DOHH2 (cell line): Measurements from ENCODE around the gene PARP9.

Experiments used
- EZH2phosphoT487 ChIP-seq: fragments of 200-600 bp; sonication (generic); IDR thresholded peaks from 2 replicates; pipeline ENCODE4 v1.6.1; 2017; ENCODE audit warnings: borderline replicate concordance, mild to moderate bottlenecking, antibody characterized with exemption, low read length, moderate library complexity, mixed read lengths
- TF ChIP-seq, protein P1 (sequence below): fragments of 200-600 bp; sonication (generic); IDR thresholded peaks from one replicate; pipeline ENCODE4 v1.5.1; 2014; ENCODE audit warnings: antibody characterized with exemption, mild to moderate bottlenecking, low read depth, low read length; ENCODE audit not compliant: poor library complexity, severe bottlenecking

DNA sequence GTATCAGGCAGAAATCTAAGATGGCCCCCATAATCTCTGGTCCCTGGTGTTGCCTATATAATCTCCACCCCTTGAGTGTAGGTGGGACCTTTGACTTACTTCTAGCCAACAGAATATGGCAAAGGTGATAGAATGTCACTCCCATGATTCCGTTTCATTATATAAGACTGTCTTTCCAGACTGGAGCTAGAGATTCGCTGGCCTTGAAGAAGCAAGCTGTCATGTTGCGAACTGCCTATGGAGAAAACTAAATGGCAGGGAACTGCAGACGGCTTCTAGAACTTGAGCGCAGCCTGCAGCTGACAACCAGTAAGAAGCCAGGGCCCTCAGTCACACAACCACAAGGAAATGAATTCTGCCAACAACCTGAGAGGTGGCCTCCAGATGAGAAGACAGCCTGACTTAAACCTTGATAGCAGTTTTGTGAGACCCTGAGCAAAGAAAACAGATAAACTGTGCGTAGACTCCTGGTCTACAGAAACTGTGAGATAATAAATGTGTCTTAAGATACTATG lies 47.2 kb downstream of the PARP9 start:
- TF ChIP-seq, protein P1, sequence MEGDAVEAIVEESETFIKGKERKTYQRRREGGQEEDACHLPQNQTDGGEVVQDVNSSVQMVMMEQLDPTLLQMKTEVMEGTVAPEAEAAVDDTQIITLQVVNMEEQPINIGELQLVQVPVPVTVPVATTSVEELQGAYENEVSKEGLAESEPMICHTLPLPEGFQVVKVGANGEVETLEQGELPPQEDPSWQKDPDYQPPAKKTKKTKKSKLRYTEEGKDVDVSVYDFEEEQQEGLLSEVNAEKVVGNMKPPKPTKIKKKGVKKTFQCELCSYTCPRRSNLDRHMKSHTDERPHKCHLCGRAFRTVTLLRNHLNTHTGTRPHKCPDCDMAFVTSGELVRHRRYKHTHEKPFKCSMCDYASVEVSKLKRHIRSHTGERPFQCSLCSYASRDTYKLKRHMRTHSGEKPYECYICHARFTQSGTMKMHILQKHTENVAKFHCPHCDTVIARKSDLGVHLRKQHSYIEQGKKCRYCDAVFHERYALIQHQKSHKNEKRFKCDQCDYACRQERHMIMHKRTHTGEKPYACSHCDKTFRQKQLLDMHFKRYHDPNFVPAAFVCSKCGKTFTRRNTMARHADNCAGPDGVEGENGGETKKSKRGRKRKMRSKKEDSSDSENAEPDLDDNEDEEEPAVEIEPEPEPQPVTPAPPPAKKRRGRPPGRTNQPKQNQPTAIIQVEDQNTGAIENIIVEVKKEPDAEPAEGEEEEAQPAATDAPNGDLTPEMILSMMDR = no peak
- no peak for TF ChIP-seq EZH2phosphoT487
